ENCODE data around the gene MIER2. TPM values are rescaled to one million over a fixed set of nuclear protein-coding genes. Genes with fewer than 3 reads are reported as not detected.
A peak's percentile ranks its signal among the peaks of the same experiment; 100 is the strongest.
"Not testable (repeated sequence)": the region's sequence is repeated elsewhere in the genome, so short reads cannot be mapped to it uniquely, and the experiment has no call there.

The MIER2 gene
- total RNA-seq: 1 to 10 TPM; 3.1 to 9.6 TPM

- H3K4me1 ChIP-seq: peaks cover 40% of the 10 kb centered on the region
- WGBS, 2 donors: 3 to 20% methylated on average over 19 to 50 of the region's 77 CpGs
- H3K27me3 ChIP-seq: no peaks in the 10 kb centered on the region
- H3K36me3 ChIP-seq (replicated peaks in 1 of 2; ENCODE audit: insufficient read depth in 1 of 2, low read depth in 2 of 2): no peaks in the 10 kb centered on the region
- H3K4me3 ChIP-seq: peak within 1 kb of the TSS; percentile 64 to 70
- H3K9me3 ChIP-seq: no peaks in the 10 kb centered on the region
- ATAC-seq: peak; percentile 93
- DNase-seq: peak; percentile 74 to 84 (median 79)
- intact Hi-C loops (cut with DNase I): no loop called here
- TF ChIP-seq CTCF (IDR thresholded peaks at IDR 0.05) (no peak), POLR2A (IDR thresholded peaks at IDR 0.05) (peak in 1 of 3 donors; percentile 10)
- peak within 1 kb of the TSS; percentile 30 to 67 (median 46) for H3K27ac ChIP-seq
These were observed at the start of gene MIER2 for GRCh38 chr19:344625-345319. TSS of gene MIER2 (minus strand) at chr19:344796. CDS start at chr19:344782, 14 bp downstream.

- H3K4me3 ChIP-seq; DNase-seq; H3K27ac ChIP-seq; ATAC-seq; H3K9me3 ChIP-seq; H3K27me3 ChIP-seq; intact Hi-C loops (cut with DNase I); H3K4me1 ChIP-seq; H3K36me3 ChIP-seq (replicated peaks in 1 of 2; ENCODE audit: insufficient read depth in 1 of 2, low read depth in 2 of 2): not testable (repeated sequence)
These were observed 49.0 kb upstream of the MIER2 start for GRCh38 chr19:393560-393959.

- DNase-seq (no peak), ATAC-seq (no peak)
- intact Hi-C loops (cut with DNase I): no loop called here
- no peak for TF ChIP-seq CTCF (IDR thresholded peaks at IDR 0.05)
- TF ChIP-seq POLR2A (IDR thresholded peaks at IDR 0.05): no peak
- H3K9me3 ChIP-seq: no peaks in the 10 kb centered on the region
- no peak overlapping the region for H3K27ac ChIP-seq
- H3K27me3 ChIP-seq: no peaks in the 10 kb centered on the region
- no peaks in the 10 kb centered on the region for H3K4me1 ChIP-seq
- H3K4me3 ChIP-seq: no peak overlapping the region
- no peaks in the 10 kb centered on the region for H3K36me3 ChIP-seq (replicated peaks in 1 of 2; ENCODE audit: insufficient read depth in 1 of 2, low read depth in 2 of 2)
- WGBS, 2 donors: 39 to 60% methylated on average over 10 to 16 of the region's 17 CpGs
These were observed 47.9 kb upstream of the MIER2 start for GRCh38 chr19:392375-392970.

GRCh38 chr19:391726-392374, 47.3 kb upstream of the MIER2 start:
- intact Hi-C loops (cut with DNase I): no loop called here
- H3K4me3 ChIP-seq: no peak overlapping the region
- no peaks in the 10 kb centered on the region for H3K4me1 ChIP-seq
- H3K9me3 ChIP-seq: no peaks in the 10 kb centered on the region
- DNase-seq (peak in 1 of 4 donors; percentile 4), ATAC-seq (no peak)
- no peak for TF ChIP-seq CTCF (IDR thresholded peaks at IDR 0.05)
- no peak for TF ChIP-seq POLR2A (IDR thresholded peaks at IDR 0.05)
- no peaks in the 10 kb centered on the region for H3K27me3 ChIP-seq
- 57 to 69% methylated on average over 9 to 30 of the region's 30 CpGs for WGBS, 2 donors
- H3K27ac ChIP-seq: no peak overlapping the region
- no peaks in the 10 kb centered on the region for H3K36me3 ChIP-seq (replicated peaks in 1 of 2; ENCODE audit: insufficient read depth in 1 of 2, low read depth in 2 of 2)

- TF ChIP-seq CTCF (IDR thresholded peaks at IDR 0.05): no peak
- TF ChIP-seq POLR2A (IDR thresholded peaks at IDR 0.05): no peak
- Histone ChIP-seq H3K9me3 (no peaks in the 10 kb centered on the region), H3K27ac (no peak overlapping the region), H3K27me3 (no peaks in the 10 kb centered on the region), H3K4me1 (no peaks in the 10 kb centered on the region), H3K4me3 (no peak overlapping the region), H3K36me3 (replicated peaks in 1 of 2; ENCODE audit: insufficient read depth in 1 of 2, low read depth in 2 of 2) (no peaks in the 10 kb centered on the region)
- no peak for DNase-seq
- ATAC-seq: no peak
- intact Hi-C loops (cut with DNase I): no loop called here
- WGBS, 2 donors: 49 to 65% methylated on average over 2 of the region's 2 CpGs
These were observed 46.6 kb upstream of the MIER2 start for GRCh38 chr19:391207-391557.

Measured in body of pancreas (tissue), 4 donors.